Neural crest cell (in vitro differentiated cells): ENCODE results near the gene PPIC. TPM values are rescaled to one million over a fixed set of nuclear protein-coding genes. Genes with fewer than 3 reads are reported as not detected.
"Not testable (repeated sequence)": the region's sequence is repeated elsewhere in the genome, so short reads cannot be mapped to it uniquely, and the experiment has no call there.

ENCODE experiments used
- DNase-seq: peaks from one replicate; pipeline ENCODE4 v3.0.0; 2021; ENCODE audit warnings: low read depth, mixed read lengths, low spot score
- H3K27ac Mint-ChIP-seq: one replicate; pipeline ENCODE4 v1.8.0; 2021; ENCODE audit warnings: mild to moderate bottlenecking, mixed read lengths; ENCODE audit not compliant: unreplicated experiment
- H3K27me3 Mint-ChIP-seq: 2 replicates; pipeline ENCODE4 v1.8.0; 2021; ENCODE audit warnings: low read depth, mild to moderate bottlenecking, mixed read lengths
- H3K36me3 Mint-ChIP-seq: 2 replicates; pipeline ENCODE4 v1.8.0; 2021; ENCODE audit warnings: low read depth, mild to moderate bottlenecking, mixed read lengths
- H3K4me1 Mint-ChIP-seq: 2 replicates; pipeline ENCODE4 v1.8.0; 2021; ENCODE audit warnings: mixed read lengths
- H3K4me3 Mint-ChIP-seq: one replicate; pipeline ENCODE4 v1.8.0; 2021; ENCODE audit warnings: mild to moderate bottlenecking, mixed read lengths
- H3K9me3 Mint-ChIP-seq: 2 replicates; pipeline ENCODE4 v1.8.0; 2021; ENCODE audit warnings: mixed read lengths
- total RNA-seq: library from RNA; stranded (reverse); gene quantifications from 2 replicates; pipeline ENCODE4 v1.2.1, GENCODE V29; 2021
- TF ChIP-seq, protein P1 (sequence below): fragments of 200-600 bp; sonication (generic); conservative IDR thresholded peaks from 2 replicates; pipeline ENCODE4 v1.5.0; 2021; ENCODE audit warnings: antibody characterized with exemption, mild to moderate bottlenecking

The PPIC gene
- total RNA-seq, 1 donor from 2014 or later = 1.7 TPM

DNA sequence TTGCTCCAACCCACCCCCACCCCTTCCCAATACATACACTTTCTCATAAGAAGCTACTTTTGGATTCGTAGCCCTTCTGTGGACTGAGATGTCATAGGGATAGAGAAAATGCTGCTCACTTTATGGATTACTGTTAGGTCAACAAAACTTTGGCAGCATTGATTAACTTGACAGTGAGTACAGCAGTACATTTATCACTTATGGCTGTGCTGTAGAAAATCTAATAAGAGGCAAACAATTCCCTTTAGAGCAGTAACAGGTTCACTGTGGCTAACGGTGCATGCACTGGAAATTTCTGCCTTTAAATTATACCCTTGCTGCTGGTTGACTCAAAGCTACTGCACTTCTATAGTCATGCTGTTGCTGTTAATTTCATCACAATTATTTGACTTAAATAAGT is 59.2 kb downstream of the PPIC start:
- Mint-ChIP-seq H3K9me3 (no peaks in the 10 kb centered on the region), H3K36me3 (peaks cover 5% of the 10 kb centered on the region), H3K27ac (no peak overlapping the region), H3K4me3 (no peak overlapping the region), H3K27me3 (no peaks in the 10 kb centered on the region), H3K4me1 (no peaks in the 10 kb centered on the region)
- DNase-seq = no peak
- TF ChIP-seq, protein P1, sequence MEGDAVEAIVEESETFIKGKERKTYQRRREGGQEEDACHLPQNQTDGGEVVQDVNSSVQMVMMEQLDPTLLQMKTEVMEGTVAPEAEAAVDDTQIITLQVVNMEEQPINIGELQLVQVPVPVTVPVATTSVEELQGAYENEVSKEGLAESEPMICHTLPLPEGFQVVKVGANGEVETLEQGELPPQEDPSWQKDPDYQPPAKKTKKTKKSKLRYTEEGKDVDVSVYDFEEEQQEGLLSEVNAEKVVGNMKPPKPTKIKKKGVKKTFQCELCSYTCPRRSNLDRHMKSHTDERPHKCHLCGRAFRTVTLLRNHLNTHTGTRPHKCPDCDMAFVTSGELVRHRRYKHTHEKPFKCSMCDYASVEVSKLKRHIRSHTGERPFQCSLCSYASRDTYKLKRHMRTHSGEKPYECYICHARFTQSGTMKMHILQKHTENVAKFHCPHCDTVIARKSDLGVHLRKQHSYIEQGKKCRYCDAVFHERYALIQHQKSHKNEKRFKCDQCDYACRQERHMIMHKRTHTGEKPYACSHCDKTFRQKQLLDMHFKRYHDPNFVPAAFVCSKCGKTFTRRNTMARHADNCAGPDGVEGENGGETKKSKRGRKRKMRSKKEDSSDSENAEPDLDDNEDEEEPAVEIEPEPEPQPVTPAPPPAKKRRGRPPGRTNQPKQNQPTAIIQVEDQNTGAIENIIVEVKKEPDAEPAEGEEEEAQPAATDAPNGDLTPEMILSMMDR = no peak

DNA sequence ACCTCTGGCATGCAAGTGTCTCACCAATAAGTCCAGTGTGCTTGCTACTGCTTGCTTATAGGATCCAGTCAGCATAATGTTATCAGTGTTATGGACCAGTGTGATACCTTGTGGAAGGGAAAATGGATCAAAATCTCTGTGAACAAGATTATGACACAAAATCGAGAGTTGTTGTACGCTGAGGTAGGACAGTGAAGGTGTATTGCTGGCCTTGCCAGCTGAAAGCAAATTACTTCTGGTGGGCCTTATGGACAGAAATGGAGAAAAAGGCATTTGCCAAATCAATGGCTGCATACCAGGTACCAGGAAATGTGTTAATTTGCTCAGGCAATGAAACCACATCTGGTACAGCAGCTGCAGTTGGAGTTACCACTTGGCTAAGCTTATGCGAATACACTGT is 62.3 kb downstream of the PPIC start:
- peaks cover 13% of the 10 kb centered on the region for H3K36me3 Mint-ChIP-seq
- H3K4me3 Mint-ChIP-seq, H3K4me1 Mint-ChIP-seq, DNase-seq, H3K27ac Mint-ChIP-seq, H3K27me3 Mint-ChIP-seq, H3K9me3 Mint-ChIP-seq: not testable (repeated sequence)

DNA sequence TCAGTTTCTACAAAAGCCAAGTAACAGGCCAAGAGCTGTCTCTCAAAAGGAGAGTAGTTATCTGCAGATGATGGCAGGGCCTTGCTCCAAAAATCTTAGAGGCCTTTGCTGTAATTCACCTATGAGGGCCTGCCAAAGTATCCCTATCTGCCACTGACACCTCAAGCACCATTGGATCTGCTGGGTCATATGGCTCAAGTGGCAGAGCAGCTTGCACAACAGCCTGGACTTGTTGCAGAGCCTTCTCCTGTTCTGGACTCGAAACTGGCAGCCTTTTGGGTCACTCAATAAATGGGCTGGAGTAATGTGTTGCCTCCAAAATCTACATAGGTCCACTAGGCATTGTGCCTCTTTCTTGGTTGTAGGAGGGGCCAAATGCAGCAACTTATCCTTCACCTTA is 62.8 kb downstream of the PPIC start:
- H3K4me3 Mint-ChIP-seq, DNase-seq, H3K9me3 Mint-ChIP-seq, H3K27ac Mint-ChIP-seq, H3K27me3 Mint-ChIP-seq, H3K4me1 Mint-ChIP-seq: not testable (repeated sequence)
- peaks cover 13% of the 10 kb centered on the region for H3K36me3 Mint-ChIP-seq

Other genes starting within 250 kb of the PPIC start
- 19.3 and 19.7 TPM in 2 replicates for gene SNX24, start 191.1 kb downstream of the PPIC start, total RNA-seq
- gene PRDM6, start 52.5 kb upstream of the PPIC start, total RNA-seq = 0.07 and 0.37 TPM in 2 replicates